IPS-18a (cell line): Measurements from ENCODE around the gene SLC6A18.

Experiments
- H3K27ac ChIP-seq: one replicate; pipeline ENCODE4 v1.5.1; 2013; ENCODE audit warnings: low read length
- H3K27me3 ChIP-seq: one replicate; pipeline ENCODE4 v1.6.1; 2013; ENCODE audit warnings: mild to moderate bottlenecking, low read length; ENCODE audit not compliant: control insufficient read depth, insufficient read depth
- H3K36me3 ChIP-seq: one replicate; pipeline ENCODE4 v1.6.1; 2013; ENCODE audit warnings: low read depth, low read length; ENCODE audit not compliant: control insufficient read depth
- H3K4me1 ChIP-seq: one replicate; pipeline ENCODE4 v1.6.1; 2013; ENCODE audit warnings: low read depth, low read length; ENCODE audit not compliant: control insufficient read depth
- H3K4me3 ChIP-seq: one replicate; pipeline ENCODE4 v1.5.1; 2013; ENCODE audit warnings: low read length
- H3K9ac ChIP-seq: one replicate; pipeline ENCODE4 v1.6.1; 2013; ENCODE audit warnings: mild to moderate bottlenecking, low read length, moderate library complexity
- H3K9me3 ChIP-seq: one replicate; pipeline ENCODE4 v1.6.1; 2013; ENCODE audit warnings: low read depth, low read length; ENCODE audit not compliant: control insufficient read depth

SLC6A18 gene

GRCh38 chr5:1245905-1246576, 20.9 kb downstream of the SLC6A18 start:
- Histone ChIP-seq H3K36me3 (no peaks in the 10 kb centered on the region), H3K9me3 (no peaks in the 10 kb centered on the region), H3K9ac (no peak overlapping the region), H3K4me3 (no peak overlapping the region), H3K27me3 (no peaks in the 10 kb centered on the region), H3K4me1 (no peaks in the 10 kb centered on the region), H3K27ac (no peak overlapping the region)

- H3K36me3 ChIP-seq, result no peaks in the 10 kb centered on the region
- no peak overlapping the region for H3K27ac ChIP-seq
- H3K9me3 ChIP-seq, result no peaks in the 10 kb centered on the region
- no peak overlapping the region for H3K4me3 ChIP-seq
- H3K9ac ChIP-seq, result no peak overlapping the region
- H3K27me3 ChIP-seq, result no peaks in the 10 kb centered on the region
- no peaks in the 10 kb centered on the region for H3K4me1 ChIP-seq
Measured at GRCh38 chr5:1246711-1247431, 21.7 kb downstream of the SLC6A18 start.

- Histone ChIP-seq H3K4me1 (no peaks in the 10 kb centered on the region), H3K4me3 (no peak overlapping the region), H3K36me3 (no peaks in the 10 kb centered on the region), H3K9ac (no peak overlapping the region), H3K9me3 (no peaks in the 10 kb centered on the region), H3K27me3 (no peaks in the 10 kb centered on the region), H3K27ac (no peak overlapping the region)
Measured at GRCh38 chr5:1247811-1248210, 22.6 kb downstream of the SLC6A18 start.

GRCh38 chr5:1249366-1250280, 24.4 kb downstream of the SLC6A18 start:
- Histone ChIP-seq H3K27me3 (no peaks in the 10 kb centered on the region), H3K9me3 (no peaks in the 10 kb centered on the region), H3K4me3 (no peak overlapping the region), H3K36me3 (no peaks in the 10 kb centered on the region), H3K9ac (no peak overlapping the region), H3K27ac (no peak overlapping the region), H3K4me1 (no peaks in the 10 kb centered on the region)

DNA sequence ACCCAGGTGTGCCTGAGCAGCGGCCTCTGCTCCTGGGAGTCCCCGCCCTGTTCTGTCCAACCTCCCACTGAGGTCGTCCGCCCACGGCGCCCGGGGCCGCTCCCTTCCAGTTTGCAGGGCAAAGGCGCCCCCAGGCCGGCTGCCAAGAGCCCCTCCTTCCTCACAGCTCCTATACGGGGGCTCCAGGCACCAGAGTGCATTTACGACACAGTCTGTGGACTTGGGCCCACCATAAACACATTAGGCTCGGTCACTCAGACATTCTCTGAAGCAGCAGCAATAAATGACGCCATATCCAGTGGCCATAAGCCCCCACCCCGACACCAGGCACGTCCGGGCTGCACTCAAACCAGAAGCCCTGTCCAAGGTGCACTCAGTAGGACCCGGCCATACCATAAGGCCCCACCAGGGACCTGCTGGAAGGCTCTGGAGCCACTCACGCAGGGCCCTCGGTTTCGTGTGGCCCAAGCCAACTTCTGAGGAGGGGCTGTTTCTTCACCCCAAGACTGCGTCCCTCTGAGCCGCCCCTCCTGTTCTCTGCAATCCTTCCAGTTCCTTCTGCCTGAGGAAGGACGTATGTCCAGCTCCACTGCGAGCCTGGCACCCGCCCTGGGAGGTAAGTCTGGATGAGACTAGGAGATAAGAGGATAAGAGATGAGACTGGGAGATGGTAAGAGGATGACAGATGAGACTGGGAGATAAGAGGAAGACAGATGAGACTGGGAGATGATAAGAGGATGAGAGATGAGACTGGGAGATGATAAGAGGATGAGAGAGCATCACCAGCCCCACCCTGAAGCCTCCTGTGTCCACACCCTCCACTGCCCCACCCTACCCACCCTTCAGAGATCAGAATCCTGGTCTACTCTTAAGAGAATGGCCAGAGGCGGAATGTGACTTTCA, 26.7 kb downstream of the SLC6A18 start:
- H3K9me3 ChIP-seq, result no peaks in the 10 kb centered on the region
- no peak overlapping the region for H3K27ac ChIP-seq

DNA sequence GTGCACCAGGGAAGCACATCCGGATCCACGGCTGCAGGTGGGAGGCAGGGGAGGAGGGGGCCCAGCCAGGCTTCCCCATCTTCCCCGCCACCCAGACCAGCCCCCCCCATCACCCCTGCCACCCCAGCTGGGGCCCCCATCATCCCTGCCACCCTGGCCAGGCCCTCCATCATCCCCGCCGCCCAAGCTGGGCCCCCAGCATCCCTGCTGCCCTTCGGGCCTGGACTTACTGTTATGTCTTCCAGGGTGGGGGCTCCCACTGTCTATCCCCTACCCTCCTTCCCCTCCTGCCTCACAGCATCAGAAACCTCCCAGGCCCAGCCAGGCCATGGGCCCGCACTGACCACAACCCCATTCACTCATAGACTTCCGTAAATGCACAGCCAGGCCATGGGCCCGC, 27.5 kb downstream of the SLC6A18 start:
- Histone ChIP-seq H3K9ac (no peak overlapping the region), H3K4me1 (no peaks in the 10 kb centered on the region), H3K27ac (no peak overlapping the region), H3K36me3 (no peaks in the 10 kb centered on the region), H3K27me3 (no peaks in the 10 kb centered on the region), H3K9me3 (no peaks in the 10 kb centered on the region), H3K4me3 (no peak overlapping the region)

More for the DNA sequence above, 26.7 kb downstream of the SLC6A18 start:
- H3K9ac ChIP-seq, result no peak overlapping the region
- no peaks in the 10 kb centered on the region for H3K36me3 ChIP-seq
- H3K27me3 ChIP-seq, result no peaks in the 10 kb centered on the region
- no peaks in the 10 kb centered on the region for H3K4me1 ChIP-seq
- no peak overlapping the region for H3K4me3 ChIP-seq

GRCh38 chr5:1253456-1254105, 28.4 kb downstream of the SLC6A18 start:
- no peak overlapping the region for H3K4me3 ChIP-seq
- H3K9ac ChIP-seq, result no peak overlapping the region

DNA sequence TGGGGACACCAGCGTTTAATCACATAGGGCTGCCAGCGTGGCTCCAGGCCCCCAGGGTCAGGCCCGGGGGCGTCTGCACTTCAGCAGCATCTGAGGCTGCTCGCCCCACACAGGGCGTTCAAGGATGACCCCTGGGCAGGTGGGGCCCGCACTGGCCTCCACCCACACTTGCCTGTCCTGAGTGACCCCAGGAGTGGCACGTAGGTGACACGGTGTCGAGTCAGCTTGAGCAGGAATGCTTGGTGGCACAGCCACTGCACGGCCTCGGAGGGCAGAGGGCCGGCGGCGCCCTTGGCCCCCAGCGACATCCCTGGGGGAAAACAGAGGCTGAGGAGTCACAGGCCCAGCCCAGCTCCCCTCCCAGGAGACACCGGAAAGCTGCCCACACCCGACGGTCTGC, 29.0 kb downstream of the SLC6A18 start:
- Histone ChIP-seq H3K36me3 (no peaks in the 10 kb centered on the region), H3K27ac (no peak overlapping the region), H3K4me3 (no peak overlapping the region), H3K9me3 (no peaks in the 10 kb centered on the region), H3K27me3 (no peaks in the 10 kb centered on the region), H3K4me1 (no peaks in the 10 kb centered on the region), H3K9ac (no peak overlapping the region)

More at GRCh38 chr5:1253456-1254105, 28.4 kb downstream of the SLC6A18 start:
- no peaks in the 10 kb centered on the region for H3K27me3 ChIP-seq
- H3K27ac ChIP-seq, result no peak overlapping the region
- H3K36me3 ChIP-seq, result no peaks in the 10 kb centered on the region
- no peaks in the 10 kb centered on the region for H3K4me1 ChIP-seq
- no peaks in the 10 kb centered on the region for H3K9me3 ChIP-seq

DNA sequence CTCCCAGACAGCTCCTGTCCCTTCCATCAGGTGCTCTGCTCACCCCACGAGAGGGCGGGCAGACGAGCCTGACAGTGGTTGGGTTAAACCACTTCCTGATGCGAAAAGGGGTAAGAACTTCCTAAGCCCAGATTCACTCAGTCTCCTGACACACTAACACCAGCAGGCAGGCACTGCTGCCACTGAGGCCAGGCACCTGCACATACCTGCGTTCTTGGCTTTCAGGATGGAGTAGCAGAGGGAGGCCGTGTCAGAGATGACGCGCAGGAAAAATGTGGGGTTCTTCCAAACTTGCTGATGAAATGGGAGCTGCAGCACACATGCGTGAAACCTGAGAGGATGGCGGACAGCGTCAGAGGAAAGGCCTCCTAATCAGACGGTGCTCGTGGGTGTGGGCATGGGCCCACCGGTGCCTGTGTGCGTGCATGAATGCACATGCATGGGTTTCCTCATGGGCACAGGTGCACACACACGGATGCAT, 29.9 kb downstream of the SLC6A18 start:
- Histone ChIP-seq H3K9ac (no peak overlapping the region), H3K4me1 (no peaks in the 10 kb centered on the region), H3K27me3 (no peaks in the 10 kb centered on the region), H3K9me3 (no peaks in the 10 kb centered on the region), H3K27ac (no peak overlapping the region), H3K36me3 (no peaks in the 10 kb centered on the region), H3K4me3 (no peak overlapping the region)

GRCh38 chr5:1256776-1257175, 31.6 kb downstream of the SLC6A18 start:
- Histone ChIP-seq H3K4me1 (no peaks in the 10 kb centered on the region), H3K9me3 (no peaks in the 10 kb centered on the region), H3K27ac (no peak overlapping the region), H3K36me3 (no peaks in the 10 kb centered on the region), H3K4me3 (no peak overlapping the region), H3K27me3 (no peaks in the 10 kb centered on the region), H3K9ac (no peak overlapping the region)
